AG04450 (cell line): Measurements from ENCODE around the gene CLEC7A. TPM values are rescaled to one million over a fixed set of nuclear protein-coding genes. Genes with fewer than 3 reads are reported as not detected.

ENCODE experiments used
- CTCF ChIA-PET: fragments of 300-600, 350-600 bp; formaldehyde crosslinking; extraction: SDS; loops from one replicate; lab custom pipeline; 2022; ENCODE audit warnings: antibody characterized with exemption, inconsistent platforms; lab: Charles Lee
- POLR2A ChIA-PET: fragments of 350-600 bp; formaldehyde crosslinking; extraction: SDS; loops from one replicate; lab custom pipeline; 2021; ENCODE audit warnings: antibody characterized with exemption, inconsistent platforms; lab: Yijun Ruan, JAX
- DNase-seq: peaks from one replicate; pipeline ENCODE4 v3.0.0-alpha.2; 2011; ENCODE audit warnings: low read depth, low spot score
- H3K27ac ChIP-seq: one replicate; pipeline ENCODE4 v1.5.1; 2012; ENCODE audit warnings: low read depth, low read length, control low read depth
- H3K27me3 ChIP-seq: one replicate; pipeline ENCODE4 v1.6.0; 2012; ENCODE audit warnings: low read length; ENCODE audit not compliant: control insufficient read depth, insufficient read depth
- H3K4me3 ChIP-seq: 2 replicates; pipeline ENCODE4 v1.5.1; 2011; ENCODE audit warnings: mild to moderate bottlenecking, low read depth, low read length, control low read depth
- H3K9me3 ChIP-seq: 2 replicates; pipeline ENCODE4 v1.5.1; 2012; ENCODE audit warnings: low read length; ENCODE audit not compliant: control insufficient read depth, insufficient read depth
- CTCF ChIP-seq: IDR thresholded peaks from 2 replicates; pipeline ENCODE4 v1.5.1; 2011; ENCODE audit warnings: low read depth, low read length, control low read depth, inconsistent platforms
- polyA plus RNA-seq: library from polyadenylated mRNA; depleted of rRNA; stranded (reverse); fragments of >200 nt; gene quantifications from 2 replicates; pipeline ENCODE4 v1.2.3, GENCODE V29; 2011

CLEC7A gene
- polyA plus RNA-seq, 1 experiment, result not detected

- no peak overlapping the region for H3K4me3 ChIP-seq
- CTCF ChIA-PET, result no interaction called here
- DNase-seq, result no peak
- POLR2A ChIA-PET, result no interaction called here
- H3K9me3 ChIP-seq, result no peaks in the 10 kb centered on the region
- H3K27me3 ChIP-seq, result peaks cover 3% of the 10 kb centered on the region
- H3K27ac ChIP-seq, result no peak overlapping the region
- TF ChIP-seq CTCF, result no peak
These were observed 43.6 kb downstream of the CLEC7A start for GRCh38 chr12:10086387-10086786.

GRCh38 chr12:10084733-10085132, 45.3 kb downstream of the CLEC7A start:
- Histone ChIP-seq H3K9me3 (no peaks in the 10 kb centered on the region), H3K4me3 (no peak overlapping the region), H3K27me3 (no peaks in the 10 kb centered on the region), H3K27ac (no peak overlapping the region)
- no peak for DNase-seq
- TF ChIP-seq CTCF, result no peak
- ChIA-PET CTCF (interaction anchor here (0.6 kb wide), 1 partner anchor 68 kb away, joined by 3 read pairs; no protein-coding TSS in a partner anchor), POLR2A (no interaction called here)

- Histone ChIP-seq H3K4me3 (no peak overlapping the region), H3K27ac (no peak overlapping the region), H3K27me3 (no peaks in the 10 kb centered on the region), H3K9me3 (no peaks in the 10 kb centered on the region)
- no peak for DNase-seq
- POLR2A ChIA-PET, result no interaction called here
- CTCF ChIA-PET, result no interaction called here
- no peak for TF ChIP-seq CTCF
These were observed 47.7 kb downstream of the CLEC7A start for GRCh38 chr12:10082117-10082874.

GRCh38 chr12:10075451-10075850, 54.5 kb downstream of the CLEC7A start:
- POLR2A ChIA-PET, result no interaction called here
- no peak for TF ChIP-seq CTCF
- Histone ChIP-seq H3K4me3 (no peak overlapping the region), H3K27me3 (no peaks in the 10 kb centered on the region), H3K27ac (no peak overlapping the region), H3K9me3 (no peaks in the 10 kb centered on the region)
- no peak for DNase-seq
- CTCF ChIA-PET, result no interaction called here

- ChIA-PET CTCF (interaction anchor here (0.6 kb wide), 1 partner anchor 58 kb away, joined by 4 read pairs; no protein-coding TSS in a partner anchor), POLR2A (no interaction called here)
- Histone ChIP-seq H3K27me3 (no peaks in the 10 kb centered on the region), H3K4me3 (no peak overlapping the region), H3K27ac (no peak overlapping the region), H3K9me3 (no peaks in the 10 kb centered on the region)
- TF ChIP-seq CTCF, result no peak
- no peak for DNase-seq
These were observed 56.7 kb downstream of the CLEC7A start for GRCh38 chr12:10073261-10073660.
